Mucosa of stomach (tissue), 1 donor: ENCODE results near the gene MYO1D.

ENCODE experiments used
- H3K27me3 ChIP-seq: one replicate; pipeline ENCODE4 v1.7.0; 2013; ENCODE audit warnings: mild to moderate bottlenecking, low read length; ENCODE audit not compliant: control insufficient read depth, insufficient read depth
- H3K36me3 ChIP-seq: one replicate; pipeline ENCODE4 v1.7.0; 2013; ENCODE audit warnings: low read length; ENCODE audit not compliant: control insufficient read depth, insufficient read depth
- H3K4me1 ChIP-seq: one replicate; pipeline ENCODE4 v1.7.0; 2013; ENCODE audit warnings: mild to moderate bottlenecking, low read length; ENCODE audit not compliant: control insufficient read depth, insufficient read depth
- H3K4me3 ChIP-seq: one replicate; pipeline ENCODE4 v1.7.0; 2013; ENCODE audit warnings: low read length
- H3K9ac ChIP-seq: one replicate; pipeline ENCODE4 v1.7.0; 2013; ENCODE audit warnings: mild to moderate bottlenecking, low read length, moderate library complexity
- H3K9me3 ChIP-seq: one replicate; pipeline ENCODE4 v1.7.0; 2013; ENCODE audit warnings: mild to moderate bottlenecking, low read length, moderate library complexity; ENCODE audit not compliant: control insufficient read depth
- donor health status: Pancreatic carcinoma.

MYO1D gene

DNA sequence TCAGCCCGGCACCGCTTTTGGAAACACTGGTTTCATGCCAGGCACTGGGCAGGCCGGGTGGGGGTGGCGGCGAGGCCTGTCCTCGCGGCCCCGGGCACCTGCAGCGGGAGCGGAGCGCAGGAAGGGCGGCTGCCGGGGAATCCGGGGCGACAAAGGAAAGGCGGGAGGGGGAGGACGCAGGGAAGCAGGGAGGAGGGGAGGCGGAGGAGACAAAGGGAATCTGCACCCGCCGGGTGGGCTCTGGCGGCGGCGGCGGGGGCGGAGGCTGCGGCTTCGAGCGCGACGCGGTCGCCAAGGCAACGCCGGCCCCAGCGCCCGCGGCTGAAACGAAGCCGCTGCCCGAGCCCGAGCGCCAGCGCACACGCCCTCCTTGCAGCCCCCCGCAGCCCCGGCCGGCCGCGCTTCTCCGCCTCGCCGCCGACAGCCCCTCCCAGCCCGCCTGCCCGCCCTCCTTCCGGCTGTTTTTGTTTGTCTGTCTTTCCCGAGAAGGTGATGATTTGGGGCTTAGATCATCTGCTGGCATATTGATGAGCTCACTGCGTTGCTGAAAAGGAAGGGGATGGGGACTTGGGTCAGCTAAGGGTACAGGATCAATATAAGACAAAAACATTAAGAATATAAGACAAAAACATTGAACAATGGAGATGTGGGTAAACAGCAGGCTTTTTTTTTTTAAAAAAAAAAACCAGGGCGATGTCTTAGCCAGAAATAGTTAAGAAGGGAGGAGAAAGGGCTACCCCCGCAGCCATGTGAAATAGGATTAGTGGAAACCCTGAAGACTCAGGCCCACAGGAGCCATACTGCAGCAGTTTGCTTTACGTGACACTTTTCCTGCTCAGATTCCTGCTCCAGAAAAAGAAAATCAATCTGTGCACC is 357.5 kb downstream of the MYO1D start:
- Histone ChIP-seq H3K9ac (no peak overlapping the region), H3K9me3 (no peaks in the 10 kb centered on the region), H3K4me1 (peaks cover 14% of the 10 kb centered on the region), H3K36me3 (no peaks in the 10 kb centered on the region), H3K4me3 (no peak overlapping the region), H3K27me3 (peaks cover 6% of the 10 kb centered on the region)

DNA sequence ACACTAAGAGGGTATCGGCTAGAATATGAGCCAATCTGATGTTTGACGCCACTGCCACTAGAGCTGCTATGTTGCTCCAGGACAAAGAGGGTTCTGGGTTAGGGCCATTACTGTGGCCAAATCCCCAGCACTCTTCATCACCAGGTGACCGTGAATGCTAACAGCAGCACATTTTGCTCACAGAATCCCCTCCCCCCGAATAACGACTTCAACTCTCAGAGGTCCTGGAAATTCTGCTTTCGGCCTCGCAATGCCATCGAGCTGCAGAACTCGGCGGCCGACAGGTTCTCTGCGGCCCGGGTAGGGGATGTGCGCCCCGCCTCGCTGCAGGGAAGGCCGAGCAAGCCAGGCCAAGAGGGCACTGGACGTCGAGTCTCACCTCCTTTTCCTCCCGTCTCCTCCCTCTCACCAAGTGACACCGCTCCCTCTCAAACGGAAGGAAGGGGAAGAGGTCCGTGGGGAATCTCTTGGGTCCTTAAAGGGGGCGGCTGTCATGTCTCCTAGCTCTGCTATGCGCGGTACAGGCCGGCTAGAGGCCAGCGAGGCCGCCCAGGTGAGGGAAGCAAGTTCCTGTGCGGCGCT is 358.2 kb downstream of the MYO1D start:
- H3K4me1 ChIP-seq = peaks cover 14% of the 10 kb centered on the region
- no peaks in the 10 kb centered on the region for H3K36me3 ChIP-seq
- H3K9ac ChIP-seq = no peak overlapping the region
- peaks cover 6% of the 10 kb centered on the region for H3K27me3 ChIP-seq
- H3K9me3 ChIP-seq = no peaks in the 10 kb centered on the region
- no peak overlapping the region for H3K4me3 ChIP-seq

DNA sequence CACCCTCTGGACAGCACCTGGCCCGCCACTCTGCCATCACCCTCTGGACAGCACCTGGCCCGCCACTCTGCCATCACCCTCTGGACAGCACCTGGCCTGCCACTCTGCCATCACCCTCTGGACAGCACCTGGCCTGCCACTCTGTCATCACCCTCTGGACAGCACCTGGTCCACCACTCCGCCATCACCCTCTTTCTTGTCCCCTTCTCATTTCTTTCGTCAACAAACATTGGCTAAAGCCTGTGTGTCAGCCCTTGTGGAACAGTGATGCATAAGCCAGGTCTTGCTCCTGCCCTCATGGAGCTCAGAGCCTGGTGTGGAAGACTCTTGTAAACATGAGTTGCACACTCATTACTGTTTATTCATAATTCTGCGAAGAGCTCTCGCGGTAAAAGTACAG is 358.9 kb downstream of the MYO1D start:
- no peak overlapping the region for H3K4me3 ChIP-seq
- H3K9ac ChIP-seq = no peak overlapping the region
- peaks cover 6% of the 10 kb centered on the region for H3K27me3 ChIP-seq
- H3K4me1 ChIP-seq = peaks cover 14% of the 10 kb centered on the region
- no peaks in the 10 kb centered on the region for H3K36me3 ChIP-seq
- H3K9me3 ChIP-seq = no peaks in the 10 kb centered on the region

DNA sequence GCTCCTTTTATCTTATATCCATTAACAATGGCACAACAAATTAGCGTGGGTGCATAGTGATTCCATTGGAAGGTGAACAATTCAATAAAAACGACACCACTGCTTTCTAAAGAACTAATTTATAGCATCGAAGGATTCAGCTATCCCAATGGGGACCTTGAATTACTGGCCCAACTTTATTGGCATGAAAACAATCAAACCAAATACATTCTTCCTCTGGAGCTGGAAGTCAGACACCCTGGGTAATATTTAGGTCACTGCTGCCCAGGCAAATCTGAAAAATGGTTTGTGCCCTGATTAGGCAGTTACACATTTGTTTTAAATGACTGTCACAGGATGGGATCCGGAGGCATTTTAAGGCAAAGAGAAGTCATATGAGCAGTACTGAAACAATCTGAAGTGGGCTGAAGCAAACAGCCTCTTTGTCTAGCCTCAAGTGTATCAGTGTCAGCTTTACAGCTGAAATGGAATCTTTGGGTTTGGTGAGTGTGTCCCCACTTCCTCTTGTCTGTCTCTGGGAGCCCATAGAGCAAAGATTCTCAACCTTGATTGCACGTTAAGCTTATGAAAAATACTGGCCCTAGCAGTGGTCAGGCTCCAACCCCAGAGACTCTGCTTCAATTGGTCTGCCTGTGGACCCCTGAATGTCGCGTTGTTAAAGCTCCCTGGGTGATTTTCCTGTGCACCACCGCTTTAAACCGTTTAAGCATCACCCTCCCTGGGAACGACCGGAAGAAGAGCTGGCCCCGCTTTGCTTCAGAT is 359.8 kb downstream of the MYO1D start:
- Histone ChIP-seq H3K9me3 (no peaks in the 10 kb centered on the region), H3K4me1 (peaks cover 14% of the 10 kb centered on the region), H3K4me3 (no peak overlapping the region), H3K27me3 (peaks cover 6% of the 10 kb centered on the region), H3K9ac (no peak overlapping the region), H3K36me3 (no peaks in the 10 kb centered on the region)

DNA sequence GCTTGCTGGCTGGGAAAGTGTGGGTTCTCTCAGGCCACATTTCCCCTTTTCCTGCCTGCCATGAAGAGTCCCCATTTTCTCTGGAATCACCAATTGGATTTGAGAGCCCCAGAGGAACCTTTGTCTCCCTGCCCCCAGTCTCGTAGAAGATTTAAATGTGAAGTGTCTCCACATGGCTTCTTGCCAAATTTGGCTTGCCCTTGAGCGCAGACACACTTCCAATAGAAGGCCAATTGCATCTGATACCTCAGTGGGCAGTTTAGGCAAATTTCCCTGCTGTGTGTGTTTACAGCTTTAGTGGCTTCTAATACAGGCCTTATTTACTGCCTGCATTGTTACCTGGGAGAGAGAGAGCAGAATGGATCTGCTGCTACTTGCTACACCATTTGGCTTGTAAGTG is 360.5 kb downstream of the MYO1D start:
- Histone ChIP-seq H3K9ac (no peak overlapping the region), H3K36me3 (no peaks in the 10 kb centered on the region), H3K9me3 (no peaks in the 10 kb centered on the region), H3K4me1 (peaks cover 14% of the 10 kb centered on the region), H3K27me3 (peaks cover 6% of the 10 kb centered on the region), H3K4me3 (no peak overlapping the region)

DNA sequence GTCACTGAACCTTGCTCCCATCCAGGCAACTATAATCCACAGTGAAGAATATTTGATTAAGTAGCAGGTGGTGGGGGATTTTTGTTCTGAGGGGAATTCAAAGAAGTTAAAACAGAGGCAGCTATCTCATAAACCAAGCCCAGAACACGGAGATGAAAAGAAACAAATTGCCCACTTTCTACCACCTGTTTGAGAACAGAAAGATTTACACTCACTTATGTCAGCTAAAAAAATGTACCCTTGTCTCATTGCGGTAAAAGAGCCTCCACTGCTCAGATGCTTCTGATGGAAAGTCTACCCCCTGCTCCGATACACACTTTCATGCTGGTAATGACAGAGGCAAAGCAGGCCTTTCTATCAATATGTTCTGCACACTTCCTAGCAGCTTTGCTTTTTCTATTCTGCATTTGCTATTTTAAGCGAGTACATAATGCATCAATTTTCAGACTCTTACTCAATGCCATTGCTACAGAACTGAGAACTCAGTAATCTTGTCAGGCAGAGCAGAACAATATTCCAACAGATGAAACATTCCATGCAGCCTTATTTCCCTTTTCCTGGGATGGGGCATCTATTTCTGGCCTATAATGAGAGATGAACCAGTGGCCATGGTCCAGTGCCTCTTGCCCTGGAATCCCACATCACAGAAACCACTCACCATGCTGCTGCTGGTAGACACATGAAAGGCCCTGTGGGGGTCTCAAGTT is 361.1 kb downstream of the MYO1D start:
- H3K36me3 ChIP-seq = no peaks in the 10 kb centered on the region
- H3K27me3 ChIP-seq = peaks cover 6% of the 10 kb centered on the region
- H3K4me1 ChIP-seq = peaks cover 14% of the 10 kb centered on the region
- H3K9me3 ChIP-seq = no peaks in the 10 kb centered on the region
- H3K4me3 ChIP-seq = no peak overlapping the region
- H3K9ac ChIP-seq = no peak overlapping the region

DNA sequence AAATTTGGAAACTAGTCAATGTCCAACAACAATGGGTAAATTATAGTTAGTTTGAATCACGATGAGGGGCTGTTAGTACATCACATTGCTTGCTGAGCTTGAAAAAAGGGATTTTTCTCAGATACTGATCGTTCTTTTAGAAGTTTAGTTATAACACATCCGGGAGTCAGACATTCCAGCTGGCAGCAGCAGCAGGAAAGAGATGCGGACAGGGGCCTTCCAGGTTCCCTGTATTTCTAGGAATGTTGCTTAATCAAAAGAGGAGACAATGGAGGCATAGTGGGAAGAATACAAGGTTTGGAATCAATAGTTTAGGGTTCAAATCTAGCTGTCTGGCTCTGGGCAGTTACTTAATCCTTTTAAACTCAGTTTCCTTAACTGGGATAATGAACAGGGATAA is 362.3 kb downstream of the MYO1D start:
- Histone ChIP-seq H3K27me3 (peaks cover 1% of the 10 kb centered on the region), H3K36me3 (no peaks in the 10 kb centered on the region), H3K9me3 (no peaks in the 10 kb centered on the region), H3K4me3 (no peak overlapping the region), H3K4me1 (peaks cover 6% of the 10 kb centered on the region), H3K9ac (no peak overlapping the region)

DNA sequence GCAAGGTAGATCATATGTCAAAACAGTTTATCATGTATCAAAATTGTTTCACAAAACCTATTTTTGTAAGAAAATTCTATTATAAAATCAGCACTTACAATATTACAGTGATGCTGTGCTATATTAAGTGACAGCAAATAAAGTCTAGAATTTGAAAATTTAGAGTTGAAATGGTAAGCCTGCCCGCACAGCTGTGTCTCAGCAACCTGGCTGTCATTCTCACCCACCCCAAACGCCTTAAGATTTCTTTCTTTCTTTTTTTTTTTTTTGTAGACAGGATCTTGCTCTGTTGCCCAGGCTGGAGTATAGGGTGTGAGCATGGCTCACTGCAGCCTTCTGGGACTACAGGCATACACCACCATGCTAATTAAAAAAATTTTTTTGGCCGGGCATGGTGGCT is 363.3 kb downstream of the MYO1D start:
- no peak overlapping the region for H3K9ac ChIP-seq
- H3K36me3 ChIP-seq = no peaks in the 10 kb centered on the region
- H3K4me3 ChIP-seq = no peak overlapping the region
- H3K9me3 ChIP-seq = no peaks in the 10 kb centered on the region
- H3K4me1 ChIP-seq = peaks cover 2% of the 10 kb centered on the region
- H3K27me3 ChIP-seq = no peaks in the 10 kb centered on the region

DNA sequence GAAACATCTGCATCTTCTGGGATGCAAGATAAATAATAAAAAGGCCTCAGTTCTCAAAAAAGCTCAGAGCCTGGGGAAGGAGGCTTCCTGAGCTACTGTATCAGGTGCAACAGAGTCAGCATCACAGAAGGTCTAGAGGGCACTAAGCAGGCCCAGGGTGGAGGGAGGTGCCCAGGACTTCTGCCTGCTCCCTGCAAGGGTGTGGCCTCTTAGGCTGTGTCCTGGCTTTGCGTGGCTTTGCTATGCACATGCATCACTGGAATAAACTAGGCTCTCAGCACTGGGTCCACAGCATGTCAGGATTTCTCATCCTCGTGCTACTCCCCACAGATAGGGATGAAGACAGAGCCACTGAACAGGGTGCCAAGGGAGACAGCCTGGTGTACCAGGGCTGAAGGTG is 364.6 kb downstream of the MYO1D start:
- no peaks in the 10 kb centered on the region for H3K9me3 ChIP-seq

DNA sequence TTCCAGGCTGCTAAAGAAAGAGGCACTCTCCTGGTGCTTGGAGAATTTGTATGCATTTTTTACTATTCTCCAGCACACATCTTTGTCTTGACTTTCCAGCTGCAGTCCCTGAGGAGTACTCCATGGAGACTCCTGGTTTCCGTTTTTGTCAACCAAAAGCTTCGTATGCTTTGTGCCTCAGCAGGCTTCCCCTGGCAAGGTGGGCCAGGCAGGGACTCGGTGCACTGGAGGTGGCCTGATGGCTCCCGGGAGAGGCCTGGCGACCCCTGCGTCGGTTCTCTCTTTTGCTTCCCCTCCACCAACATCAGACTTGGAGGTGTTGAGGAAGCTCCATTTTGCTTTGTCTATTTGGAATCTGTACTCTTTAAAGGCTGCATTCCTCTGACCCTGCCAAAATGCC is 366.5 kb downstream of the MYO1D start:
- H3K36me3 ChIP-seq = no peaks in the 10 kb centered on the region
- no peaks in the 10 kb centered on the region for H3K4me1 ChIP-seq
- H3K27me3 ChIP-seq = no peaks in the 10 kb centered on the region
- H3K4me3 ChIP-seq = no peak overlapping the region
- H3K9ac ChIP-seq = no peak overlapping the region
- no peaks in the 10 kb centered on the region for H3K9me3 ChIP-seq

More for the DNA sequence above, 364.6 kb downstream of the MYO1D start:
- H3K4me3 ChIP-seq = no peak overlapping the region
- no peaks in the 10 kb centered on the region for H3K27me3 ChIP-seq
- H3K36me3 ChIP-seq = no peaks in the 10 kb centered on the region
- H3K9ac ChIP-seq = no peak overlapping the region
- no peaks in the 10 kb centered on the region for H3K4me1 ChIP-seq

DNA sequence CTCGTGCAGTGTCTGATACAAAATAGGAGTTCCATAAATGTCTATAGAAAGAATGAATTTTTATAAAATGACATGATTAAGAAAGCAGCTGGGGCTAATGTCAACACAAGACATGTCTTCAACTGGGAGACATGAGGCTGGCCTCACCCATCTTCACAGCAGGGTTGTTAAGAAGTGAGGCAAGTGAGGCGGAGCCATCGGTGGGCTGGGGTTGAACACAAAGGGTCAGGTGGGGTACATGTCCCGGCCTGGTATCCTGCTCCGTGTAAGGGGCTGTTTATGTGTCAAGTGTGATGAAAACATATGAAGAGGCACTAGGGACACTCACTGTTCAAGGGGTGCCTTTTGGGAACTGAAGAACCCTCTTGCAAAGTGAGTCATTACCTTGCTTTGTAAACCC is 368.0 kb downstream of the MYO1D start:
- H3K36me3 ChIP-seq = no peaks in the 10 kb centered on the region
- H3K27me3 ChIP-seq = no peaks in the 10 kb centered on the region
- no peak overlapping the region for H3K9ac ChIP-seq
- H3K4me1 ChIP-seq = peaks cover 5% of the 10 kb centered on the region
- no peaks in the 10 kb centered on the region for H3K9me3 ChIP-seq
- H3K4me3 ChIP-seq = no peak overlapping the region
